Fibroblast of villous mesenchyme (primary cell): ENCODE data around the gene FRMD4B. TPM values are rescaled to one million over a fixed set of nuclear protein-coding genes. Genes with fewer than 3 reads are reported as not detected.

Experiments
- DNase-seq: peaks from one replicate; pipeline ENCODE4 v3.0.0-alpha.2; 2010; ENCODE audit warnings: low read depth
- H3K4me3 ChIP-seq: 2 replicates; pipeline ENCODE4 v1.5.1; 2011; ENCODE audit warnings: low read depth, mild to moderate bottlenecking, low read length
- CTCF ChIP-seq: IDR thresholded peaks from 2 replicates; pipeline ENCODE4 v1.5.1; 2012; ENCODE audit warnings: low read depth, mild to moderate bottlenecking, low read length; ENCODE audit not compliant: insufficient read depth
- total RNA-seq: library from RNA; depleted of rRNA; stranded (reverse); fragments of >200 nt; gene quantifications from 2 replicates; pipeline ENCODE4 v1.2.3, GENCODE V29; 2012

The FRMD4B gene
- total RNA-seq, 1 donor = under 0.01 TPM

- TF ChIP-seq CTCF = no peak
- DNase-seq = no peak
- no peak overlapping the region for H3K4me3 ChIP-seq
Observed at GRCh38 chr3:69186575-69187093, 199.3 kb downstream of the FRMD4B start.

GRCh38 chr3:69182588-69183316 is 203.1 kb downstream of the FRMD4B start:
- H3K4me3 ChIP-seq = peak overlapping the region; percentile 24
- DNase-seq = peak; percentile 88
- TF ChIP-seq CTCF = no peak

GRCh38 chr3:69181592-69182211 is 204.2 kb downstream of the FRMD4B start:
- no peak for TF ChIP-seq CTCF
- no peak overlapping the region for H3K4me3 ChIP-seq
- peak; percentile 85 for DNase-seq

- H3K4me3 ChIP-seq = no peak overlapping the region
- DNase-seq = no peak
- TF ChIP-seq CTCF = no peak
Observed at GRCh38 chr3:69180869-69181591, 204.9 kb downstream of the FRMD4B start.

GRCh38 chr3:69179740-69180372 is 206.0 kb downstream of the FRMD4B start:
- no peak for TF ChIP-seq CTCF
- DNase-seq = no peak
- H3K4me3 ChIP-seq = no peak overlapping the region

GRCh38 chr3:69178838-69179739 is 206.8 kb downstream of the FRMD4B start:
- no peak for TF ChIP-seq CTCF
- H3K4me3 ChIP-seq = no peak overlapping the region
- DNase-seq = no peak
